ENCODE measurements around the gene NOC2L.

GRCh38 chr1:983798-984475, 24.9 kb upstream of the NOC2L start:
- TF ChIP-seq CTCF (IDR thresholded peaks at IDR 0.05 in 8 of 11, conservative IDR thresholded peaks at IDR 0.05 in 3 of 11) (peak; percentile 25 to 96 (median 88)), POLR2A (IDR thresholded peaks at IDR 0.05) (no peak)

All from spleen (tissue), 7 donors.